Measurements from ENCODE around the gene FAM234B.

DNA sequence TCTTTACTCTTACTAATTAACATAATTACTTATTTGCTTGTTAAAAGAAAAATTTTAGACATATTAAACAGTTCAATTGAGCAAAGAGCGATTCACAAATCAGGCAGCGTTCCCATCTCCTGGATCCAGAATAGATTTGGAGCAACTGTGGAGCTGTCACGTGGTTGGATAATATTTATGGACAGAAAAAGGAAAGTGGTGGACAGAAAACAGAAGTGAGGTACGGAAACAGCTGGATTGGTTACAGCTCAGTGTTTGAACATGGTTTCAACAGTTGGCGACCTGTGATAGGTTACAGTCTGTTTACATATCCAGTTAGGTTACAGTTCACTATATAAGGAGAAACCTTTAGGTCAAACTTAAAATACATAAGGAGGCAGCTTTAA is 19.7 kb upstream of the FAM234B start:
- no peak for TF ChIP-seq EZH2 (IDR thresholded peaks at IDR 0.05; ENCODE audit: borderline replicate concordance, low read depth, low read length, severe bottlenecking)
- TF ChIP-seq CTCF (IDR thresholded peaks at IDR 0.05; ENCODE audit: borderline replicate concordance, extremely low read depth, low read length, poor library complexity, severe bottlenecking), result no peak
